Epithelial cell of proximal tubule (primary cell): ENCODE measurements around the gene GALK1. TPM values are rescaled to one million over a fixed set of nuclear protein-coding genes. Genes with fewer than 3 reads are reported as not detected.

Source experiments
- DNase-seq: peaks from one replicate; pipeline ENCODE4 v3.0.0-alpha.2; 2011; ENCODE audit warnings: low read depth
- H3K4me3 ChIP-seq: 2 replicates; pipeline ENCODE4 v1.5.1; 2011; ENCODE audit warnings: low read depth, mild to moderate bottlenecking, low read length
- CTCF ChIP-seq: conservative IDR thresholded peaks from 2 replicates; pipeline ENCODE4 v1.5.1; 2012; ENCODE audit warnings: low read depth, mild to moderate bottlenecking, low read length
- total RNA-seq: library from RNA; depleted of rRNA; stranded (reverse); fragments of >200 nt; gene quantifications from 2 replicates; pipeline ENCODE4 v1.2.3, GENCODE V29; 2015

The GALK1 gene
- total RNA-seq, 1 donor from 2014 or later = 48.2 TPM

GRCh38 chr17:75722076-75722475, 42.9 kb downstream of the GALK1 start:
- peak overlapping the region; percentile 55 for H3K4me3 ChIP-seq
- DNase-seq = no peak
- no peak for TF ChIP-seq CTCF

GRCh38 chr17:75721463-75722011, 43.5 kb downstream of the GALK1 start:
- no peak for TF ChIP-seq CTCF
- no peak for DNase-seq
- peak overlapping the region; percentile 55 for H3K4me3 ChIP-seq

- no peak for TF ChIP-seq CTCF
- no peak for DNase-seq
- H3K4me3 ChIP-seq = peak within 1 kb of the TSS; percentile 55
These were observed 44.1 kb downstream of the GALK1 start, which contains the start of gene ITGB4 for GRCh38 chr17:75720656-75721462. TSS of gene ITGB4 (plus strand) at chr17:75721459. CDS start at chr17:75724704, 3,245 bp downstream.

DNA sequence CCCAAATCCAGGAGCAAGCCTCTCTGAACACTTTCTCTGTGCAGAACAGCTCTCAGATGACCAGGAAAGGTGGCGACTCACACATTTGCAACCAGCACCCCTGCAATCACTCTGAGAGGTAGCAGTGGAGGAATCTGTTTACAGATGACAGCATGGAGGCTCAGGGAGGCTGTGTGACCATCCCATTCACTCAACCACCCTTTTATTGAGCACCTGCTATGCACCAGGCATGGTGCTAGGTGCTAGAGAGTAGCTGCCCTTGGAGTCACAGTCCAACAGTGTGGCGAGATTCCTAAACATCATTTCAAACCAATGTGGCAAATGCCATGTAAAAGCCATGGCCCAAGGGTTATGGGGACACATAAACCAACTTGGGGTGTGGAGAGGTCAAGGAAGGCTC, 45.3 kb downstream of the GALK1 start:
- no peak for DNase-seq
- TF ChIP-seq CTCF = no peak
- no peak overlapping the region for H3K4me3 ChIP-seq

DNA sequence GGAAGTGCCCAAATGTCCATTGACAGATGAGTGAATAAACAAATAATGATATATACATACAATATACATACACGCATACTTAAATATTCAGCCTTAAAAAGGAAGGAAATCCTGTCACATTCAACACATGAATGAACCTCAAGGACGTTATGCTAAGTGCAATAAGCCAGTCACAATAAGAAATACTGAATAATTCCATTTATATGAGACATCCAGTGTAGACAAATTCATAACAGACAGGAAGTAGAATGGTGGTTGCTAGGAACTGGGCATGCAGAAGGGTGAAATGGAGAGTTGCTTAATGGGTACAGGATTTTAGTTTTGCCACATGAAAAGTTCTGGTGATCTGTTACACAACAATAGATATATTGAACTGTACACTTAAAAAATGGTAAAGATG, 52.5 kb downstream of the GALK1 start:
- DNase-seq = no peak
- no peak overlapping the region for H3K4me3 ChIP-seq
- TF ChIP-seq CTCF = no peak

Other genes starting within 250 kb of the GALK1 start
- gene CASKIN2, start 249.7 kb downstream of the GALK1 start, total RNA-seq = 9.5 and 12.2 TPM in 2 replicates
- 24.0 and 41.7 TPM in 2 replicates for gene TSEN54, start 248.7 kb downstream of the GALK1 start, total RNA-seq
- 37.0 and 64.7 TPM in 2 replicates for gene LLGL2, start 239.5 kb downstream of the GALK1 start, total RNA-seq
- gene MYO15B, start 177.4 kb downstream of the GALK1 start, total RNA-seq = 0.36 and 5.4 TPM in 2 replicates
- 0.63 and 0.94 TPM in 2 replicates for gene SMIM5, start 131.8 kb downstream of the GALK1 start, total RNA-seq
- gene RECQL5, start 98.0 kb downstream of the GALK1 start, total RNA-seq = 20.0 and 25.7 TPM in 2 replicates
- gene SAP30BP, start 97.9 kb downstream of the GALK1 start, total RNA-seq = 95.8 and 107 TPM in 2 replicates
- 22.6 and 33.3 TPM in 2 replicates for gene ITGB4, start 43.7 kb downstream of the GALK1 start, total RNA-seq
- gene UNK, start 19.6 kb upstream of the GALK1 start, total RNA-seq = 19.4 and 20.3 TPM in 2 replicates
- gene UNC13D, start 79.2 kb upstream of the GALK1 start, total RNA-seq = 9.2 and 17.8 TPM in 2 replicates
- 65.5 and 69.2 TPM in 2 replicates for gene WBP2, start 90.1 kb upstream of the GALK1 start, total RNA-seq
- gene TRIM47, start 113.4 kb upstream of the GALK1 start, total RNA-seq = 51.2 and 68.7 TPM in 2 replicates
- gene TRIM65, start 131.8 kb upstream of the GALK1 start, total RNA-seq = 24.7 and 28.6 TPM in 2 replicates
- gene MRPL38, start 139.7 kb upstream of the GALK1 start, total RNA-seq = 38.3 and 47.9 TPM in 2 replicates
- 5.5 and 9.0 TPM in 2 replicates for gene FBF1, start 175.8 kb upstream of the GALK1 start, total RNA-seq
- 22.2 and 35.1 TPM in 2 replicates for gene ACOX1, start 214.0 kb upstream of the GALK1 start, total RNA-seq
- 25.3 and 41.6 TPM in 2 replicates for gene TEN1, start 214.0 kb upstream of the GALK1 start, total RNA-seq
- gene CDK3, start 235.7 kb upstream of the GALK1 start, total RNA-seq = 0.17 and 1.7 TPM in 2 replicates